Glutamatergic neuron (in vitro differentiated cells): ENCODE results near the gene USH2A. TPM values are rescaled to one million over a fixed set of nuclear protein-coding genes. Genes with fewer than 3 reads are reported as not detected.

Experiments used
- DNase-seq: peaks from one replicate; pipeline ENCODE4 v3.0.0; 2022
- H3K27ac Mint-ChIP-seq: one replicate; pipeline ENCODE4 v1.8.0; 2020; ENCODE audit warnings: mild to moderate bottlenecking, mixed read lengths, inconsistent platforms; ENCODE audit not compliant: unreplicated experiment
- H3K27me3 Mint-ChIP-seq: one replicate; pipeline ENCODE4 v1.8.0; 2020; ENCODE audit warnings: mild to moderate bottlenecking, moderate library complexity, mixed read lengths, inconsistent platforms; ENCODE audit not compliant: unreplicated experiment
- H3K36me3 Mint-ChIP-seq: one replicate; pipeline ENCODE4 v1.8.0; 2020; ENCODE audit warnings: mild to moderate bottlenecking, mixed read lengths, inconsistent platforms; ENCODE audit not compliant: unreplicated experiment
- H3K4me1 Mint-ChIP-seq: one replicate; pipeline ENCODE4 v1.8.0; 2020; ENCODE audit warnings: mild to moderate bottlenecking, low read depth, mixed read lengths, inconsistent platforms; ENCODE audit not compliant: unreplicated experiment
- H3K4me3 Mint-ChIP-seq: one replicate; pipeline ENCODE4 v1.8.0; 2020; ENCODE audit warnings: mild to moderate bottlenecking, mixed read lengths, inconsistent platforms; ENCODE audit not compliant: unreplicated experiment
- H3K9me3 Mint-ChIP-seq: one replicate; pipeline ENCODE4 v1.8.0; 2020; ENCODE audit warnings: mild to moderate bottlenecking, moderate library complexity, mixed read lengths, inconsistent platforms; ENCODE audit not compliant: unreplicated experiment
- total RNA-seq: library from RNA; stranded (reverse); fragmentation: NEBNext Ultra II Directional; extraction: Animal tissue kit (Norgen Biotek cat#: 25700); gene quantifications from one replicate; pipeline ENCODE4 v1.2.1, GENCODE V29; 2021; ENCODE audit not compliant: unreplicated experiment
- TF ChIP-seq, protein P1 (sequence below): fragments of 200-600 bp; sonication (generic); IDR thresholded peaks from one replicate; pipeline ENCODE4 v1.5.0; 2021; ENCODE audit not compliant: partially characterized antibody, unreplicated experiment

USH2A gene
- total RNA-seq, 1 donor from 2014 or later: not detected

DNA sequence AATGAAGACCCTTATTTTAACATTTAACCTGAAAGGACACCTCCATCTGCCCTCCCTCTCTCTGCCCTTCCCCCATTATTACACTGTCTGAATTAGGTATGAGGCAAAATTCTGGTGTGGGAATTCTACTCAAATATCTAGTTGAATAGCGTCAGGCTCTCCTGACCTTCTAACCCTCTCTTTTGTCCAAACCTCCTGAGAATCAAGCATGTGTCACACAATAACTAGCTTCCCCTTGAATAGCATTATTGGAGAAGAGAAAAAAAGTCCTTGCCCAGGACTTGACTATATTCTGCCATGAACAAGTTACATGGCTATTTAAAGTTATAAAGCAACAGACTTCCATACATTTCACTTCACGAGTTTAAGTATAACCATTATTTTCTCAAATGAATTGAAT lies 35.5 kb downstream of the USH2A start:
- no peak for DNase-seq
- no peaks in the 10 kb centered on the region for H3K9me3 Mint-ChIP-seq
- TF ChIP-seq, protein P1, sequence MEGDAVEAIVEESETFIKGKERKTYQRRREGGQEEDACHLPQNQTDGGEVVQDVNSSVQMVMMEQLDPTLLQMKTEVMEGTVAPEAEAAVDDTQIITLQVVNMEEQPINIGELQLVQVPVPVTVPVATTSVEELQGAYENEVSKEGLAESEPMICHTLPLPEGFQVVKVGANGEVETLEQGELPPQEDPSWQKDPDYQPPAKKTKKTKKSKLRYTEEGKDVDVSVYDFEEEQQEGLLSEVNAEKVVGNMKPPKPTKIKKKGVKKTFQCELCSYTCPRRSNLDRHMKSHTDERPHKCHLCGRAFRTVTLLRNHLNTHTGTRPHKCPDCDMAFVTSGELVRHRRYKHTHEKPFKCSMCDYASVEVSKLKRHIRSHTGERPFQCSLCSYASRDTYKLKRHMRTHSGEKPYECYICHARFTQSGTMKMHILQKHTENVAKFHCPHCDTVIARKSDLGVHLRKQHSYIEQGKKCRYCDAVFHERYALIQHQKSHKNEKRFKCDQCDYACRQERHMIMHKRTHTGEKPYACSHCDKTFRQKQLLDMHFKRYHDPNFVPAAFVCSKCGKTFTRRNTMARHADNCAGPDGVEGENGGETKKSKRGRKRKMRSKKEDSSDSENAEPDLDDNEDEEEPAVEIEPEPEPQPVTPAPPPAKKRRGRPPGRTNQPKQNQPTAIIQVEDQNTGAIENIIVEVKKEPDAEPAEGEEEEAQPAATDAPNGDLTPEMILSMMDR: no peak
- H3K4me1 Mint-ChIP-seq: peaks cover 9% of the 10 kb centered on the region
- no peak overlapping the region for H3K27ac Mint-ChIP-seq
- peaks cover 3% of the 10 kb centered on the region for H3K27me3 Mint-ChIP-seq
- peak overlapping the region; percentile 36 for H3K4me3 Mint-ChIP-seq
- no peaks in the 10 kb centered on the region for H3K36me3 Mint-ChIP-seq

DNA sequence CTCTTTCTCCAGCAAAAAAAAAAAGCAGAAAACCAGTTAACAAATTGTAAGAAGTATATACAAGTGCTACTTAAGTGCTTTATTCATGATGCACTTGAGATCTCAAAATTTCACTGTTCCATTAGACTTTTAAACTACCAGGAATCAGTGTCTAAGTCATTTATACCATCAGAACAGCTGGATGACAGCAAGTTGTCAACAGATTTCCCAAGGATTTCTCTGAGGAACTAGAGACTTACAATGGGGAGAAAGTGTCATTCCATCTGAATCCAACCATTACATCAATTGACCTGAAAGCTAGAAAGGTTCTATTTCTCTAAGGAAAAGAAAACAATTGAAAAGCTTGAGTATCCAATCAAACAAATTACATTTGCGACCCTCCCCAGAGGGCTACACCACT lies 43.8 kb downstream of the USH2A start:
- H3K27ac Mint-ChIP-seq: peak overlapping the region; percentile 1
- H3K4me3 Mint-ChIP-seq: no peak overlapping the region

DNA sequence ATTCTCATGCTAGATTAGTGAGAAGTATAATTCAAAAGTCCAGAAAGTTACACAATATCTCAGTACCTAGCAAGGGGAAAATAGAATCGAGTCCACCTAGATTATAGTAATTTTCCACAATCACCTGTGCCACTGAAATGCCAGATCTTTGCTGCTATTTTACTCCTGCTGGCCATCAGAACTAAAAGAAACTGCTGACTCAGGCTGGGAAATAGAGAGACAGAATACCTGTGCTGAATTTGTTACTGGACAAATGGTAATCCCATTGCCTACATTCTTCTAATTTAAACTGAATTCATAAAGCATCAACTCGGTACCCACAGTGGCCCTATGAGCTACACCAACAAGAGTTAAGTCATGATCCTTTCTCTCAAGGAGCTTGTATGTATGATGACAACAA lies 55.0 kb downstream of the USH2A start:
- TF ChIP-seq, protein P1: no peak
- Mint-ChIP-seq H3K36me3 (no peaks in the 10 kb centered on the region), H3K27ac (no peak overlapping the region), H3K4me3 (no peak overlapping the region), H3K9me3 (no peaks in the 10 kb centered on the region), H3K27me3 (no peaks in the 10 kb centered on the region), H3K4me1 (no peaks in the 10 kb centered on the region)
- DNase-seq: no peak

More for the DNA sequence above, 43.8 kb downstream of the USH2A start:
- TF ChIP-seq, protein P1: no peak
- Mint-ChIP-seq H3K9me3 (no peaks in the 10 kb centered on the region), H3K27me3 (no peaks in the 10 kb centered on the region), H3K36me3 (no peaks in the 10 kb centered on the region), H3K4me1 (peaks cover 11% of the 10 kb centered on the region)
- DNase-seq: no peak

DNA sequence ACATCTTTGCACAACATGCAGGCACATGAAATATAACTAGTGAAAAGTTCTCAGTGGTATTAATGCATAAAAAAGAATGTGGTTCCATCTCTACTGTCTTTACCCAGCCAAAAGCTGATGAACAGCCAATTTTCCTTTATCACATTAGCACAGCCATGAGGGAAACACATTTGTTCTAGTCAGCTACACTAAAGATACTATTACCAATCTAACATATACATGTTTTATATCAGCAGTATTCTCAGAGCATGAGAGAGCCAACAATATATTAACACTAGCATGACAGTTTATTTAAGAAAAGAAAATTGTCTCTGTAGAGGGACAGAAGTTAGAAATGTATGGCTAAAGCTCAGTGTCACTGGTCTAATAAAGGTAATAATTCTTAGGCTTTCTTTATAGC lies 56.3 kb downstream of the USH2A start:
- no peak overlapping the region for H3K27ac Mint-ChIP-seq

DNA sequence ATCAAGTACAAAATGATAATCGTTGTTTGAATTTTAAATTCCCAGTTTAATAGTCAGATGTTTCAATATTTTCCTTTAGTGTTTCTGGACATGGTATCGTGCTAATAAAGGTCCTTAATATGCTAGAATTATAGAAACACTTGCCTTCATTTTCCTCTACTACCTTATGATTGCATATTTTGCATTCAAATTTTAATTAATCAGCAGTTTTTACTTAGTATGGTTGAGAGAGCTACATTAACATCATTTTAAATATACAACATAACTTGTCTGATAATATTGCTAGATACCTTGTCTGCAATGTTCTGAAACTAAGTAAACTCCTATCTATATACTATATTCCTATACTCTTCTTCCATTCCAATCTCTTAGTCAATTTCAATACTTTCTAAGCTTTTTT lies 66.3 kb downstream of the USH2A start:
- no peak overlapping the region for H3K4me3 Mint-ChIP-seq
- no peaks in the 10 kb centered on the region for H3K4me1 Mint-ChIP-seq
- DNase-seq: no peak
- no peaks in the 10 kb centered on the region for H3K27me3 Mint-ChIP-seq
- TF ChIP-seq, protein P1: no peak
- H3K9me3 Mint-ChIP-seq: no peaks in the 10 kb centered on the region
- no peaks in the 10 kb centered on the region for H3K36me3 Mint-ChIP-seq
- H3K27ac Mint-ChIP-seq: no peak overlapping the region

More for the DNA sequence above, 56.3 kb downstream of the USH2A start:
- no peaks in the 10 kb centered on the region for H3K36me3 Mint-ChIP-seq
- TF ChIP-seq, protein P1: no peak
- no peaks in the 10 kb centered on the region for H3K27me3 Mint-ChIP-seq
- H3K9me3 Mint-ChIP-seq: no peaks in the 10 kb centered on the region
- no peak overlapping the region for H3K4me3 Mint-ChIP-seq
- DNase-seq: no peak
- H3K4me1 Mint-ChIP-seq: no peaks in the 10 kb centered on the region
